T-helper 2 cell treated with Interferon-gamma antibody and Interleukin-4, amounts not matched to agents 5 μg/mL and 100 μg/mL, for 36 hours (primary cell): ENCODE data around the gene MDC1.

Source experiments
- DNase-seq: peaks from one replicate; pipeline ENCODE4 v3.0.0; 2021; ENCODE audit warnings: low spot score
- H3K27ac Mint-ChIP-seq: one replicate; pipeline ENCODE4 v1.8.0; 2021; ENCODE audit warnings: mild to moderate bottlenecking, mixed read lengths
- H3K27me3 Mint-ChIP-seq: one replicate; pipeline ENCODE4 v1.8.0; 2021; ENCODE audit warnings: low read depth, mixed read lengths
- H3K36me3 Mint-ChIP-seq: one replicate; pipeline ENCODE4 v1.8.0; 2021; ENCODE audit warnings: low read depth, mixed read lengths
- H3K4me1 Mint-ChIP-seq: one replicate; pipeline ENCODE4 v1.8.0; 2021; ENCODE audit warnings: low read depth, mixed read lengths
- H3K4me3 Mint-ChIP-seq: one replicate; pipeline ENCODE4 v1.8.0; 2022; ENCODE audit warnings: mild to moderate bottlenecking, moderate library complexity, mixed read lengths
- H3K9me3 Mint-ChIP-seq: one replicate; pipeline ENCODE4 v1.8.0; 2021; ENCODE audit warnings: mixed read lengths

The MDC1 gene

DNA sequence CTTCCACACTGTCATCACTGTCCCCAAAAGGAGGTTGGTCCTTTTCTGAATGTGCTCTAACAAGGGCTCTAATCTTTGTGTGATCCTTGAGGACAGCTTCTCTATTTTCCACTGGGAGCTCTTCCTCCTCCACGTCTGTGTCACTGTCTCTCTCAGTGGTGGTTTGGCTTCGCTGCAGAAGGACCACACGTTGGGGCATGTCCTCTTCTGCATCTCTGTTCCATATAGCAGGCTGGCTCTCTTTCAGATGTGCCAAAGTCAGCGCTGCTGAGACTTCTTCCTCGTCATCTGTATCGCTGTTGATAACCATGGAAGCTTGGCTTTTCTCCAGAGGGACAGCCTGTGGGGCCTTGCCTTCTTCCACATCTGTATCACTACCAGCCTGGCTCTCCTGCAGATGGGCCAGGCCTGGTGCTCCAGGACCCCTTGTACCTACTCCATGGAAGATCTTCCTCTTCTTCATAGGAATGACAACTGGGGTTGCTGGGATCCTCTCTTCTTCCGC, 4.6 kb downstream of the MDC1 start:
- H3K36me3 Mint-ChIP-seq: peaks cover 69% of the 10 kb centered on the region

DNA sequence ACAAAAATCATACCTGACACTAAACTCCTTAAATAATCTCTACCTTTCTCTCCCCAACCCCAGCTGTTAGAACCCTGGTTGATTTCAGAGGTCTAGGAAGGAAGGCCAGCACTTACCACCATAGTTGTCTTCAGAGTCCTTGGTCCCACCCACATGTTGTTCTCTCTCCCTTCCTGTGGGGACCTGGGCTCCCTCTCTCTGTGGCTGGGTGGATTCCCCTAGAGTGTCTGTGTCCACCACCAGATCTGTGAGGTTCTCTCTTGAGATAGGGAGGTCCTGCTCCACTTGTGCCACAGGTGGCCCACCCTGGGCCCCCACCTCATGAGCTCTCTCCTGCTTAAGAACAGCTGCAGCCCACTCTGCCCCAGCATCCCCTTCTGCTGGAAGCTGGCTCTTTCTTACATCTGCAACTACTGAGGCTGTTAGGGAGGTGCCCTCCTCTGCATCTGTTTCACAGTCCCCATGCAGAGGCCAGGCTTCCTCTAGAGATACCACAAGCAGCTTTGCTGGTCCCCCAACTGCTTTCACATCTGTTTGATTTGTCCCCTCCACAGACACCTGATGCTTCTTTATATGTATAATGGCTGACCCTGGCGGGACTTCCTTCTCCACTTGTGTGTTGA, 5.2 kb downstream of the MDC1 start:
- DNase-seq: no peak
- Mint-ChIP-seq H3K36me3 (peaks cover 70% of the 10 kb centered on the region), H3K27ac (peak overlapping the region; percentile 80), H3K4me1 (peaks cover 49% of the 10 kb centered on the region), H3K9me3 (no peaks in the 10 kb centered on the region), H3K4me3 (peak overlapping the region; percentile 61), H3K27me3 (no peaks in the 10 kb centered on the region)

More for the DNA sequence above, 4.6 kb downstream of the MDC1 start:
- Mint-ChIP-seq H3K27ac (peak overlapping the region; percentile 80), H3K4me1 (peaks cover 49% of the 10 kb centered on the region), H3K27me3 (no peaks in the 10 kb centered on the region), H3K9me3 (no peaks in the 10 kb centered on the region), H3K4me3 (peak overlapping the region; percentile 61)
- no peak for DNase-seq

DNA sequence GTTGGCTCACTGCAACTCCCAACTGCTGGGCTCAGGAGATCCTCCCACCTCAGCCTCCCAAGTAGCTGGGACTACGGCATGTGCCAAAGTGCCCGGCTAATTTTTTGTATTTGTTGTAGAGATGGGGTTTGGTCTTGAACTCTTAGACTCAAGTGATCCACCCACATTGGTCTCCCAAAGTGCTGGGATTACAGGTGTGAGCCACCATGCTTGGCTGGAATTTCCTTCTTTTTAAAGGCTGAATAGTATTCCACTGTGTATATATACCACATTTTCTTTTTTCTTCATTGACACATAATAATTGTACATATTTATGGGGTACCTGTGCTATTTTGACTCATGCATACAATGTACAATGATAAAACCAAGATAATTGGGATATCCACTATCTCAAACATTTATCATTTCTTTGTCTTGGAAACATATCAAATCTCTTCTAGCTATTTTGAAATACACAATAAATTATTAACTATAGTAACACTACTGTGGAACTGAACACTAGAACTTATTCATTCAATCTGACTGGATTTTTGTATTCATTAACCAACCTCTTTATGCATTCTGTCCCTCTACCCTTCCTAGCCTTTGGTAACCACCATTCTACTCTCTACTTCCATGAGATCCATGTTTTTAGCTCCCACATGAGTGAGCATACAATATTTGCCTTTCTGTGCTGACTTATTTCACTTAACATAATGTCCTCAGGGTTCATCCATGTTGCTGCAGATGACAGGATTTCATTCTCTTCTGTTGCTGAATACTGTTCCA, 7.8 kb downstream of the MDC1 start:
- no peak overlapping the region for H3K27ac Mint-ChIP-seq
- no peak overlapping the region for H3K4me3 Mint-ChIP-seq
- no peaks in the 10 kb centered on the region for H3K9me3 Mint-ChIP-seq

DNA sequence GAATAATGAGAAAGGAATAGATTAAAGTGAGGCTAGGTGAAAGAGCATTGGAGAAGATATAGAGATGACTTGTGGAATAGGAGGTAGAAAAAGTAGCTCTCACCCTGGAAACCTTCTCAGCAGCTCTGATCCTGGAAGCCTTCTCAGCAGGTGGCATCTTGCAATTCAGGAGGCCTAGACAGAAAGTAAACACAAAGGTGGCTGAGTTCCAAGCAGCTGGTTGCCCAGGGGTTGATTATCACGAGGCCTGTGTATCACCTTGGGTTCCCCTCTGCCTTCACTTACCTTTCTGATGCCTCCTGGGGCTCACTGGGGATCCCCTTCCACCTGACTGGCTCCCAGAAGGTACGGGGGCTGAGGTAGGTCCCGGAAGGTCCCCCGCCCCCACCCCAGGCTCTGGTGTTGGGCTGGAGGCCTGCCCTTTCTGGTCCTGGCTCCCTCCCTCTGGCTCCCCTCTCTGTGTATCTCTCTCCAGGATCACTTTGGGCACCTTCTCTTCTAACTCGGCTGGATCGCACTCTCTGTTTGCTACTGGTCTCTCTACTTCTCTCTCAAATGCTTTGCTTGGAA, 9.7 kb downstream of the MDC1 start:
- DNase-seq: no peak
- Mint-ChIP-seq H3K27me3 (no peaks in the 10 kb centered on the region), H3K4me1 (peaks cover 17% of the 10 kb centered on the region), H3K27ac (no peak overlapping the region), H3K36me3 (peaks cover 64% of the 10 kb centered on the region), H3K4me3 (no peak overlapping the region), H3K9me3 (no peaks in the 10 kb centered on the region)

More for the DNA sequence above, 7.8 kb downstream of the MDC1 start:
- DNase-seq: no peak
- Mint-ChIP-seq H3K36me3 (peaks cover 65% of the 10 kb centered on the region), H3K27me3 (no peaks in the 10 kb centered on the region), H3K4me1 (peaks cover 31% of the 10 kb centered on the region)

DNA sequence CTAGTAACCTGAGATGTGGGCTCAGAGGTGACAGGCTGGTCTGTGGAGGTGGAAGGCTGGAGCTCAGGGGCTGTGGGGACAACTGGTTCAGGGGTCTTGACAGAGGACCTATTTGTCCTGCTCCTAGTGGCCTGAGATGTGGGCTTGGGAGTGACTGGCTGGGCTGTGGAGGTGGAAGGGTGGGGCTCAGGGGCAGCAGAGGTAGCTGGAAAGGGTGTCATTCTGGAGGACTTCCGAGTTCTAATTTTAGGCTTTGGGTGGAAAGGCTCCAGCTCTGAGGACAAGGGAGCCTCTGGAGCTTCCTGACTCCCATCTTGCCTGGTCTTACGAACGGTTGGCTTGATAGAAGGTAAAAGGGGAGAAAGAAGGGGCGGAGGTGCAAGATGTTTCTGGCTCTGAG, 11.5 kb downstream of the MDC1 start:
- Mint-ChIP-seq H3K36me3 (peaks cover 53% of the 10 kb centered on the region), H3K4me3 (no peak overlapping the region), H3K9me3 (no peaks in the 10 kb centered on the region), H3K27ac (no peak overlapping the region), H3K4me1 (peaks cover under 1% of the 10 kb centered on the region), H3K27me3 (no peaks in the 10 kb centered on the region)
- no peak for DNase-seq

DNA sequence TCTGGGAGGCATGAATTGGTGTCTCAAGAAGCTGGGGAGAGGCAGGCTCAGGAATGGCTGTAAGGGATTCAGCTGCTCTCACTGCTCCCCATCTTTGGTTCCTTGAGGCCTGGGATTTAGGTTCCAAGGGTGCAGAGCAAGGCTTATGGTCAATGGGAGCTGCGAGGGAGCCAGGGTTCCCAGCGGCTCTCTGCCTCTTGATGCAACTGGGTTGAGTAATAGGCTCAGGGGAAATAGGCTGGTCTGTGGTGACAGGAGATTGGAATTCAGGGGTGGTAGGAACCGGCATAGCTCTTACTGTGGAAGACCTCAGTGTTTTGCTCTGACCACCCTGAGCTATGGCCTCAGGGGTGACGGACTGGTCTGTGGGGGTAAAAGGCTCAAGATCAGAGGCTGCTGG, 13.3 kb downstream of the MDC1 start:
- Mint-ChIP-seq H3K27me3 (no peaks in the 10 kb centered on the region), H3K4me1 (no peaks in the 10 kb centered on the region), H3K4me3 (no peak overlapping the region), H3K9me3 (no peaks in the 10 kb centered on the region), H3K27ac (no peak overlapping the region), H3K36me3 (peaks cover 57% of the 10 kb centered on the region)
- DNase-seq: no peak

DNA sequence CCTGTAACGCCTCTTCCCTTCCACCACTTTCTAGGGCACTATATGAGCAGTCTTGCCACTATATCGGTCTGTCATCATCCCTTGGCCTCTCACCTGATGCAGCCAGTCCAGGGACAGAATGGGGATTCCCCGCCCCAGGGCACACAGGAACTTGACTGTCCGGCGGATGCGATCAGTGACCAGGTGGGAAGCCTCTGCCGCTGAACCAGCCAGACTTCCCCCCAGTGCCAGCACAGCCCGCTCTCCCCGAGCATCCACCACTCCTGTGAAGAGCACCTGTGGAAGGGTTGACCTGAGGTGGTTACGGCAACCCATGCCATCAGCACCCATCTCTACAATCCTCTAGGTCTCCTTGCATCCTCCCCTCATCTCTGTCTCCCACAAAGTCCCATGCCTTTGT, 14.1 kb downstream of the MDC1 start:
- H3K27me3 Mint-ChIP-seq: no peaks in the 10 kb centered on the region
- H3K4me1 Mint-ChIP-seq: no peaks in the 10 kb centered on the region
- H3K9me3 Mint-ChIP-seq: no peaks in the 10 kb centered on the region
- H3K4me3 Mint-ChIP-seq: no peak overlapping the region
- no peak for DNase-seq
- H3K27ac Mint-ChIP-seq: no peak overlapping the region
- peaks cover 55% of the 10 kb centered on the region for H3K36me3 Mint-ChIP-seq

DNA sequence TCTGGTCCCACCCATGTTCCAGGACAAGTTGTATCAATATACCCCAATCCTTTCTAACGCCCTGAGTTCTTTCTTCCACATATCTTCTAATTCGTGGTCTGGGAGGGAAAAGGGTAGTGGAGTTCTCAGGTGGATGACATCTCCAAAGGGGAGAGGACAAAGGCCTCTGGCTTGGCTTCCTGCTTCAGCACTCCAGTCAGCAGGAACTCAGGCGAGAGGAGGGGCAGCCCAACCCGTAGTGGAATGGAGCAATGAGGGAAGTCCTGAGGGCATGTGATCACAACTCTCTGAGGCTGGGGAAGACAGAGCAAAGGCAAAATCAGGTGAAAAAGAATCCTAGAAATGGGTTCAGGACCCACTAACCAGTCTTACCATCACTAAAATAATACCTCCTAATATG, 16.7 kb downstream of the MDC1 start:
- H3K4me3 Mint-ChIP-seq: no peak overlapping the region
- DNase-seq: no peak
- H3K9me3 Mint-ChIP-seq: no peaks in the 10 kb centered on the region
- H3K27ac Mint-ChIP-seq: no peak overlapping the region
- H3K36me3 Mint-ChIP-seq: peaks cover 40% of the 10 kb centered on the region
- no peaks in the 10 kb centered on the region for H3K4me1 Mint-ChIP-seq
- H3K27me3 Mint-ChIP-seq: no peaks in the 10 kb centered on the region

DNA sequence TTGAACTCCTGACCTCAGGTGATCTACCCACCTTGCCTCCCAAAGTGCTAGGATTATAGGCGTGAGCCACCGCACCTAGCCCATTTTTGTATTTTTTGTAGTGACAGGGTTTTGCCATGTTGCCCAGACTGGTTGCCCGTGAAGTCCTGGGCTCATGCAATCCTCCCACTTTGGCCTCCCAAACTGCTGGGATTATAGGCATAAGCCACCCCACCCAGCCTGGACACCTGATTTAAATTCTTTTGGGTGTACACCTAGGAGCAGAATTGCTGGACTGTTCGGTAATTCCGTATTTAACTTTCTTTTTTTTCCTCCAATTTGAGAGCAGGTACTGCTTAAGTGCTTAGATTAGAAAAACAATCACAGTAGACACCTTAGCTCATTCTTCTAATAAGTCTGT, 20.6 kb downstream of the MDC1 start:
- peaks cover 11% of the 10 kb centered on the region for H3K36me3 Mint-ChIP-seq
- DNase-seq: no peak
- no peak overlapping the region for H3K27ac Mint-ChIP-seq
- no peaks in the 10 kb centered on the region for H3K27me3 Mint-ChIP-seq
- H3K9me3 Mint-ChIP-seq: no peaks in the 10 kb centered on the region
- H3K4me3 Mint-ChIP-seq: no peak overlapping the region
- peaks cover 3% of the 10 kb centered on the region for H3K4me1 Mint-ChIP-seq

DNA sequence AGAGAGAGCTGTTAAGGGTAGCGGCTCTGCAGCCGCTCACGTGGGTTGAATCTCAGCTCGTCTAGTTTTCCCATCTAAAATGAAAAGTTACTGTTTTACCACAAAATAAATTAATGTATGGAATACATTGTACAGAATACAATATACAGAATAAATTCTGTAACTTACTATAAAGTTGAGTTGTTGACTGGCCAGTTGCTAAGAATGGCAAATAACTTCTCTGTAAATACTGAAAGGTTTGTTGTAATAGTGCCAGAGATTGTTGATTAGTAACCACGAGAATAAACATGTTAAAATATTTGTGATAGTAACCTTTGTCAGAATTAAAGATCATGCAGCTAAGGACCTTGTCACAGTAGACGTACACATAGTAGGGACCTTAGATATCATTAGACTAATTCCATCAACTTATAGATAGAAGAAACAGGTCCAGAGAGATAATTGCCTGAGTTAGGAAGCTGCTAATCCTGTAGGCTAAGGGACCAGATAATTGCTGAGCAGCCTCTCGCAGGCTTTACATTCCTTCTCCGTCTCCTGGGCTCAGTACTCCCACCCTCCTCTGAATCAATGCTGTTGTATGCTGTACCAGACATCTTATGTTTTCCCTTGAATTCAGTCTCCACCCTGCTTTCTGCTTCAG, 25.8 kb downstream of the MDC1 start:
- Mint-ChIP-seq H3K4me1 (peaks cover 37% of the 10 kb centered on the region), H3K27ac (peak overlapping the region; percentile 52), H3K36me3 (peaks cover 8% of the 10 kb centered on the region), H3K27me3 (no peaks in the 10 kb centered on the region), H3K4me3 (peak overlapping the region; percentile 83), H3K9me3 (no peaks in the 10 kb centered on the region)
- no peak for DNase-seq

DNA sequence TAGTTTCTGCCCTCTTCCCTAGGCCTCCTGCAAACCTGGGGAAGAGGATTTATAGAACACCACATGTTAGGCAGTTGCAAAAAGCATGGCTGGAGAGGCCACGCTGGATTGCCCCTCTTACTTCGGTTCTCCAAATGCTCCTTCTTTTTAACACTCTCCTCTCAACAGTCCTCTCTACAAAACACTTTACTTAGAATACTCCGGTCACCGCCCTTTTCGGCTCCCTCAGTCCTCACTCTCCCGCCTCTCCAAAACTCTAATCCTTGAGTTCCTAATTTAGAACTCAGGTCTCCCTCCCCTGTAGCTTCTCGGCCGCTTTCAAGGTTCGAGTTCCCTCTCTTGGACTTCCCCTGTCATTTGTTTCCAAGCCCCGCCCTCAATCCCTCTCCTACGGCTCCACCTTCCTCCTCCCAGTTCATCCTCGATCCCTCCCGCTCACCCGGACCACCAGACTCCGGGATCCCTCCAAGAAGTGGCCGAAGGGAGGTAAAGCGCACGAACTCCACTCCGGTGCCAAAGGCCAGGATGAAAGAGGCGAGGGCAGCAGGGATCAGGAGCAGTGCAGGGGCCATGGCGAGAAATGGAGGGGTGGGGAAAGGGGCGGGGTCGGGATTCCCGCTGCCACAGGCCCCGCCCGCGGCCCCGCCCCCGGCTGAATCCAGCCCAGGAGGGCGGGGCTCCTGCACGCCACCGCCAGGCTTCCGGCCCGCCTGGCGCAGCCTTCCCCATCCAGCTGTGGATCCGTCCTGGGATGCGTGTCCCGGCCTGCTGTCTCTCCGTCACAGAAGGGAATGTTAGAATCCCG, 26.5 kb downstream of the MDC1 start, which contains the start of gene NRM:
Gene NRM (minus strand): TSS at position 582 of the 805 bp plus-strand sequence. CDS start 10 bp downstream, at position 572.
- H3K9me3 Mint-ChIP-seq: no peaks in the 10 kb centered on the region
- no peaks in the 10 kb centered on the region for H3K27me3 Mint-ChIP-seq
- H3K4me1 Mint-ChIP-seq: peaks cover 40% of the 10 kb centered on the region
- peak; percentile 74 for DNase-seq
- H3K36me3 Mint-ChIP-seq: peaks cover 15% of the 10 kb centered on the region
- peak within 1 kb of the TSS; percentile 96 for H3K4me3 Mint-ChIP-seq
- H3K27ac Mint-ChIP-seq: peak within 1 kb of the TSS; percentile 80

DNA sequence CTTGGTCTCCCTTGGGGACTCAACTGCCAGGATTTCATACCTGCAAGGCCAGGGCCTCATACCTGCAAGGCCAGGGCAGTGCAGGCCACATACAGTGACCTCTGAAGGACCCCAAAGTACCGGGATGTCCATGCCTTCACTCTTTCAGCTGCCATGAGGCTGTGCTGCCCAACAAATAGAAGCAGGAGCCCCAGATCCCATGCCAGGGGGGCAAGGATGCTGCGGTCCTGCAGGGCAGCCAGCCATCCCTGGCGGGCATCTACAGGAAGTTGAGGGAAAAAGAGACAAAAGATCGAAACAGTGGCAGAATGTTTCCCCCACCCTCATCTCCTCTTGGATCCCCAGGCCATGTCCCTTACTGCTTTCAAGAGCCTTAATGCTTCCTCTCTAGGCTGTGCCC, 27.1 kb downstream of the MDC1 start:
- Mint-ChIP-seq H3K27ac (peak overlapping the region; percentile 80), H3K9me3 (no peaks in the 10 kb centered on the region), H3K27me3 (no peaks in the 10 kb centered on the region), H3K36me3 (peaks cover 21% of the 10 kb centered on the region), H3K4me1 (peaks cover 40% of the 10 kb centered on the region), H3K4me3 (peak overlapping the region; percentile 96)
- DNase-seq: no peak
